ENCODE measurements around the gene HOXC10. TPM values are rescaled to one million over a fixed set of nuclear protein-coding genes. Genes with fewer than 3 reads are reported as not detected.

Gene HOXC10
- total RNA-seq, 1 experiment from 2014 or later: not detected

GRCh38 chr12:53997204-53998109, 12.5 kb downstream of the HOXC10 start:
- CTCF ChIA-PET: interaction anchor here (0.5 to 12.4 kb wide), 5 partner anchors 10 to 211 kb away, joined by 3 to 200 read pairs (median 4); partner anchors contain the start of gene HOXC10
- no peak for TF ChIP-seq CTCF (IDR thresholded peaks at IDR 0.05; ENCODE audit: unreplicated experiment)
- no TSS peak for BruUV-seq (replicated peaks)
- H3K36me3 Mint-ChIP-seq (ENCODE audit: insufficient read depth, unreplicated experiment): no peaks in the 10 kb centered on the region
- H3K9me3 Mint-ChIP-seq (ENCODE audit: unreplicated experiment): no peaks in the 10 kb centered on the region
- H3K27ac Mint-ChIP-seq (ENCODE audit: low read depth, unreplicated experiment): no peak overlapping the region
- no peak for DNase-seq (ENCODE audit: unreplicated experiment)
- no peak overlapping the region for H3K4me3 Mint-ChIP-seq (ENCODE audit: unreplicated experiment)
- POLR2A ChIA-PET: interaction anchor here (1.0 kb wide), 1 partner anchor 59 kb away, joined by 3 read pairs; the partner anchor contains the start of gene HOXC13
- H3K4me1 Mint-ChIP-seq (ENCODE audit: insufficient read depth, unreplicated experiment): peaks cover 12% of the 10 kb centered on the region
- intact Hi-C loops (cut with micrococcal nuclease): no loop called here
- peaks cover 7% of the 10 kb centered on the region for H3K27me3 Mint-ChIP-seq (ENCODE audit: insufficient read depth, unreplicated experiment)

- ChIA-PET POLR2A (interaction anchor here (1.0 to 2.7 kb wide), 6 partner anchors 7 to 271 kb away, joined by 3 to 32 read pairs (median 9); partner anchors contain the start of genes CALCOCO1, HOXC13 and SMUG1), CTCF (interaction anchor here (0.5 to 12.4 kb wide), 12 partner anchors 9 to 252 kb away, joined by 3 to 200 read pairs (median 4); partner anchors contain the start of genes HOXC10, HOXC11 and HOXC8)
Observed at GRCh38 chr12:53998110-53998899, 13.4 kb downstream of the HOXC10 start.

GRCh38 chr12:53998900-53999236, 13.9 kb downstream of the HOXC10 start:
- ChIA-PET CTCF (interaction anchor here (0.6 to 12.4 kb wide), 9 partner anchors 10 to 253 kb away, joined by 3 to 200 read pairs (median 4); partner anchors contain the start of genes HOXC11 and HOXC8), POLR2A (interaction anchor here (0.8 to 2.7 kb wide), 8 partner anchors 8 to 271 kb away, joined by 3 to 32 read pairs (median 8); partner anchors contain the start of genes CALCOCO1, HOXC13, HOXC5 and SMUG1)
- TF ChIP-seq CTCF (IDR thresholded peaks at IDR 0.05; ENCODE audit: unreplicated experiment): no peak
- intact Hi-C loops (cut with micrococcal nuclease): no loop called here
- Mint-ChIP-seq H3K36me3 (ENCODE audit: insufficient read depth, unreplicated experiment) (peaks cover 9% of the 10 kb centered on the region), H3K27ac (ENCODE audit: low read depth, unreplicated experiment) (peak overlapping the region; percentile 97), H3K4me1 (ENCODE audit: insufficient read depth, unreplicated experiment) (peaks cover 12% of the 10 kb centered on the region), H3K4me3 (ENCODE audit: unreplicated experiment) (peak overlapping the region; percentile 89), H3K9me3 (ENCODE audit: unreplicated experiment) (no peaks in the 10 kb centered on the region), H3K27me3 (ENCODE audit: insufficient read depth, unreplicated experiment) (peaks cover 1% of the 10 kb centered on the region)
- BruUV-seq (replicated peaks): TSS peak; percentile 72
- no peak for DNase-seq (ENCODE audit: unreplicated experiment)

More at GRCh38 chr12:53998110-53998899, 13.4 kb downstream of the HOXC10 start:
- BruUV-seq (replicated peaks): no TSS peak
- intact Hi-C loops (cut with micrococcal nuclease): no loop called here
- peak overlapping the region; percentile 89 for H3K4me3 Mint-ChIP-seq (ENCODE audit: unreplicated experiment)
- H3K36me3 Mint-ChIP-seq (ENCODE audit: insufficient read depth, unreplicated experiment): peaks cover 8% of the 10 kb centered on the region
- peaks cover 7% of the 10 kb centered on the region for H3K27me3 Mint-ChIP-seq (ENCODE audit: insufficient read depth, unreplicated experiment)
- peaks cover 12% of the 10 kb centered on the region for H3K4me1 Mint-ChIP-seq (ENCODE audit: insufficient read depth, unreplicated experiment)
- DNase-seq (ENCODE audit: unreplicated experiment): no peak
- H3K27ac Mint-ChIP-seq (ENCODE audit: low read depth, unreplicated experiment): no peak overlapping the region
- H3K9me3 Mint-ChIP-seq (ENCODE audit: unreplicated experiment): no peaks in the 10 kb centered on the region
- TF ChIP-seq CTCF (IDR thresholded peaks at IDR 0.05; ENCODE audit: unreplicated experiment): no peak

All from MCF 10A (cell line).